ENCODE results near the gene KLF3. TPM values are rescaled to one million over a fixed set of nuclear protein-coding genes. Genes with fewer than 3 reads are reported as not detected.

KLF3 gene
- total and polyA plus RNA-seq, 9 of the 15 experiments (the other 6 are each of a cell fraction or from before 2014, with no cell fraction given) = 9.9 to 47.2 (median 18.1) TPM

GRCh38 chr4:38621028-38621684 is 42.8 kb upstream of the KLF3 start (continued):
- TF ChIP-seq ZNF592 (IDR thresholded peaks at IDR 0.05) (peak; percentile 59; the same call in 1 of the 2 replicates), SMAD4 (CRISPR knock-in tag; conservative IDR thresholded peaks at IDR 0.05) (no peak; the same call in 1 of the 2 replicates), RERE (CRISPR knock-in tag; IDR thresholded peaks at IDR 0.05; ENCODE audit: borderline replicate concordance) (no peak), SRSF1 (IDR thresholded peaks at IDR 0.05; ENCODE audit: low read depth, low read length) (no peak), ADNP (tag; IDR thresholded peaks at IDR 0.05) (peak; percentile 67), TCF3 (CRISPR knock-in tag; IDR thresholded peaks at IDR 0.05) (peak; percentile 89), MTA2 (IDR thresholded peaks at IDR 0.05; ENCODE audit: low read depth) (peak; percentile 52), RAD21 (CRISPR knock-in tag; conservative IDR thresholded peaks at IDR 0.05 in 1 of 2, IDR thresholded peaks at IDR 0.05 in 1 of 2) (0 out of 4 replicates have a peak, but pooled peaks of 1 of the 2 experiments have one; percentile 15), USF2 (CRISPR knock-in tag; IDR thresholded peaks at IDR 0.05) (no peak), ZNF140 (CRISPR knock-in tag; IDR thresholded peaks at IDR 0.05) (no peak), RBM17 (IDR thresholded peaks at IDR 0.05; ENCODE audit: borderline replicate concordance, low read depth, low read length) (no peak), NRF1 (conservative IDR thresholded peaks at IDR 0.05 in 1 of 2, IDR thresholded peaks at IDR 0.05 in 1 of 2) (peak; percentile 50 to 64), HMG20A (CRISPR knock-in tag; conservative IDR thresholded peaks at IDR 0.05) (no peak), NFXL1 (CRISPR knock-in tag; IDR thresholded peaks at IDR 0.05) (no peak)

Data from K562 (cell line).